ENCODE results near the gene KRTAP3-2.

GRCh38 chr17:41010441-41010840 lies 10.7 kb upstream of the KRTAP3-2 start:
- TF ChIP-seq, protein P1, sequence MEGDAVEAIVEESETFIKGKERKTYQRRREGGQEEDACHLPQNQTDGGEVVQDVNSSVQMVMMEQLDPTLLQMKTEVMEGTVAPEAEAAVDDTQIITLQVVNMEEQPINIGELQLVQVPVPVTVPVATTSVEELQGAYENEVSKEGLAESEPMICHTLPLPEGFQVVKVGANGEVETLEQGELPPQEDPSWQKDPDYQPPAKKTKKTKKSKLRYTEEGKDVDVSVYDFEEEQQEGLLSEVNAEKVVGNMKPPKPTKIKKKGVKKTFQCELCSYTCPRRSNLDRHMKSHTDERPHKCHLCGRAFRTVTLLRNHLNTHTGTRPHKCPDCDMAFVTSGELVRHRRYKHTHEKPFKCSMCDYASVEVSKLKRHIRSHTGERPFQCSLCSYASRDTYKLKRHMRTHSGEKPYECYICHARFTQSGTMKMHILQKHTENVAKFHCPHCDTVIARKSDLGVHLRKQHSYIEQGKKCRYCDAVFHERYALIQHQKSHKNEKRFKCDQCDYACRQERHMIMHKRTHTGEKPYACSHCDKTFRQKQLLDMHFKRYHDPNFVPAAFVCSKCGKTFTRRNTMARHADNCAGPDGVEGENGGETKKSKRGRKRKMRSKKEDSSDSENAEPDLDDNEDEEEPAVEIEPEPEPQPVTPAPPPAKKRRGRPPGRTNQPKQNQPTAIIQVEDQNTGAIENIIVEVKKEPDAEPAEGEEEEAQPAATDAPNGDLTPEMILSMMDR (IDR thresholded peaks at IDR 0.05 in 8 of 11, conservative IDR thresholded peaks at IDR 0.05 in 3 of 11): no peak
- no peak for TF ChIP-seq POLR2A (IDR thresholded peaks at IDR 0.05)
